SK-N-SH (cell line): ENCODE results near the gene RPH3AL. TPM values are rescaled to one million over a fixed set of nuclear protein-coding genes. Genes with fewer than 3 reads are reported as not detected.

Experiments
- CTCF ChIA-PET: fragments of 300-600, 350-600 bp; formaldehyde crosslinking; extraction: SDS; loops from one replicate; lab custom pipeline; 2021; lab: Yijun Ruan, JAX
- POLR2A ChIA-PET: fragments of 350-600 bp; sonication (Branson Sonifier 250); formaldehyde crosslinking; extraction: SDS; loops from one replicate; lab custom pipeline; 2020; ENCODE audit warnings: antibody characterized with exemption, inconsistent platforms; lab: Yijun Ruan, JAX
- DNase-seq: peaks from one replicate; pipeline ENCODE4 v3.0.0; 2012
- H2AFZ ChIP-seq: fragments of 200-600 bp; sonication (generic); 2 replicates; pipeline ENCODE4 v1.8.1; 2016; ENCODE audit warnings: antibody characterized with exemption, mild to moderate bottlenecking, low read depth
- H3F3A ChIP-seq: fragments of 200-600 bp; sonication (generic); replicated peaks from 2 replicates; pipeline ENCODE3; 2016; ENCODE audit warnings: antibody characterized with exemption, mild to moderate bottlenecking; ENCODE audit not compliant: insufficient read depth
- H3K27ac ChIP-seq, 2 experiments: fragments of 200-500 bp in 1 of 2; fragments of 200-600 bp in 1 of 2; sonication (Bioruptor generic) in 1 of 2; sonication (generic), shearing (Covaris generic) in 1 of 2; 2 replicates each; pipeline versions ENCODE4 v1.5.1 to v1.6.1; 2014 to 2016; ENCODE audit warnings: low read depth in 2 of 2, inconsistent platforms in 1 of 2, low read length in 1 of 2, mild to moderate bottlenecking in 1 of 2, mixed read lengths in 1 of 2
- H3K27me3 ChIP-seq: fragments of 200-600 bp; sonication (generic), shearing (Covaris generic); 2 replicates; pipeline ENCODE4 v1.6.1; 2016; ENCODE audit warnings: mixed run types; ENCODE audit not compliant: insufficient read depth
- H3K36me3 ChIP-seq, 2 experiments: fragments of 200-500 bp in 1 of 2; fragments of 200-600 bp in 1 of 2; sonication (Bioruptor generic) in 1 of 2; sonication (generic) in 1 of 2; replicated peaks in 1 of 2; 2 replicates each; pipeline versions ENCODE3 to v1.5.1; 2014 to 2016; ENCODE audit warnings: low read length in 1 of 2, mild to moderate bottlenecking in 1 of 2; ENCODE audit not compliant: insufficient read depth in 2 of 2, control insufficient read depth in 1 of 2
- H3K4me1 ChIP-seq, 2 experiments: fragments of 200-500 bp in 1 of 2; fragments of 200-600 bp in 1 of 2; sonication (Bioruptor generic) in 1 of 2; sonication (generic), shearing (Covaris generic) in 1 of 2; 2 replicates each; pipeline versions ENCODE4 v1.5.1 to v1.6.1; 2014 to 2016; ENCODE audit warnings: low read depth in 1 of 2, low read length in 1 of 2, mixed run types in 1 of 2; ENCODE audit not compliant: insufficient read depth in 2 of 2, control insufficient read depth in 1 of 2
- H3K4me2 ChIP-seq: fragments of 200-600 bp; sonication (generic), shearing (Covaris generic); 2 replicates; pipeline ENCODE4 v1.6.1; 2017; ENCODE audit warnings: mixed run types
- H3K4me3 ChIP-seq, 2 experiments: fragments of 200-500 bp in 1 of 2; fragments of 200-600 bp in 1 of 2; sonication (Bioruptor generic) in 1 of 2; sonication (generic), shearing (Covaris generic) in 1 of 2; 2 replicates each; pipeline versions ENCODE4 v1.5.1 to v1.8.1; 2014 to 2016; ENCODE audit warnings: low read depth in 2 of 2, inconsistent platforms in 1 of 2, low read length in 1 of 2, mild to moderate bottlenecking in 1 of 2, mixed read lengths in 1 of 2, moderate library complexity in 1 of 2
- H3K79me2 ChIP-seq: fragments of 200-600 bp; sonication (generic); 2 replicates; pipeline ENCODE4 v1.8.1; 2017; ENCODE audit warnings: mild to moderate bottlenecking; ENCODE audit not compliant: insufficient read depth
- H3K9ac ChIP-seq: fragments of 200-600 bp; sonication (generic); 2 replicates; pipeline ENCODE4 v1.6.1; 2017; ENCODE audit warnings: mixed run types
- H3K9me2 ChIP-seq: fragments of 200-600 bp; sonication (generic); 2 replicates; pipeline ENCODE4 v1.6.1; 2017; ENCODE audit warnings: mixed run types
- H3K9me3 ChIP-seq: fragments of 200-600 bp; sonication (generic); 2 replicates; pipeline ENCODE4 v1.6.1; 2017; ENCODE audit warnings: mixed run types, mild to moderate bottlenecking, moderate library complexity
- H4K20me1 ChIP-seq: fragments of 200-600 bp; sonication (generic); 2 replicates; pipeline ENCODE4 v1.6.1; 2017; ENCODE audit warnings: mild to moderate bottlenecking, mixed run types; ENCODE audit not compliant: insufficient read depth
- CHD2 ChIP-seq: fragments of 150-350 bp; IDR thresholded peaks from 2 replicates; pipeline ENCODE4 v1.6.1; 2018; ENCODE audit warnings: low read length; ENCODE audit not compliant: partially characterized antibody
- ELF1 ChIP-seq: IDR thresholded peaks from 2 replicates; pipeline ENCODE4 v1.4.0; 2012
- EP300 ChIP-seq, 2 experiments: IDR thresholded peaks; 2 replicates each; pipeline versions ENCODE4 v1.4.0 to v1.6.1; 2012; ENCODE audit warnings: borderline replicate concordance in 1 of 2, low read depth in 1 of 2, low read length in 1 of 2
- FOSL2 ChIP-seq: IDR thresholded peaks from 2 replicates; pipeline ENCODE4 v1.4.0; 2012; ENCODE audit warnings: low read depth, mild to moderate bottlenecking, moderate library complexity, borderline replicate concordance
- FOXM1 ChIP-seq: IDR thresholded peaks from 2 replicates; pipeline ENCODE4 v1.4.0; 2012; ENCODE audit warnings: low read depth, mild to moderate bottlenecking
- GATA2 ChIP-seq: sonication (generic); formaldehyde crosslinking; IDR thresholded peaks from 2 replicates; pipeline ENCODE4 v1.5.0; 2020; ENCODE audit warnings: mild to moderate bottlenecking, missing genetic modification reagents
- JUND ChIP-seq: IDR thresholded peaks from 2 replicates; pipeline ENCODE4 v1.4.0; 2012
- MEF2A ChIP-seq: IDR thresholded peaks from 2 replicates; pipeline ENCODE4 v1.4.0; 2012; ENCODE audit warnings: low read depth, borderline replicate concordance
- NFIC ChIP-seq: IDR thresholded peaks from 2 replicates; pipeline ENCODE4 v1.4.0; 2012; ENCODE audit warnings: borderline replicate concordance
- RAD21 ChIP-seq: IDR thresholded peaks from 2 replicates; pipeline ENCODE4 v1.6.1; 2012; ENCODE audit warnings: mild to moderate bottlenecking, low read length
- RCOR1 ChIP-seq: fragments of 150-350 bp; IDR thresholded peaks from 2 replicates; pipeline ENCODE4 v1.6.1; 2017; ENCODE audit warnings: antibody characterized with exemption, low read length
- RXRA ChIP-seq: IDR thresholded peaks from 2 replicates; pipeline ENCODE4 v1.4.0; 2012; ENCODE audit warnings: low read depth, mild to moderate bottlenecking, borderline replicate concordance
- SIN3A ChIP-seq: IDR thresholded peaks from 2 replicates; pipeline ENCODE4 v1.6.1; 2012; ENCODE audit warnings: low read depth, mild to moderate bottlenecking, low read length, moderate library complexity, borderline replicate concordance
- SMC3 ChIP-seq: IDR thresholded peaks from 2 replicates; pipeline ENCODE4 v1.6.1; 2012; ENCODE audit warnings: low read depth, low read length, improper control_type of control experiment
- TAF1 ChIP-seq: IDR thresholded peaks from 2 replicates; pipeline ENCODE4 v1.6.1; 2012; ENCODE audit warnings: low read depth, mild to moderate bottlenecking, low read length, moderate library complexity, borderline replicate concordance
- YY1 ChIP-seq: IDR thresholded peaks from 2 replicates; pipeline ENCODE4 v1.4.0; 2012; ENCODE audit warnings: low read depth, mild to moderate bottlenecking
- WGBS: methylation state at CpG from one replicate; pipeline ENCODE4 v1.1.6; 2017; ENCODE audit warnings: low lambda C conversion rate; 5-methylcytosine and 5-hydroxymethylcytosine counted together
- polyA plus RNA-seq, 3 experiments: library from polyadenylated mRNA; depleted of rRNA; stranded (reverse); fragments of >200 nt; gene quantifications; 2 replicates each; pipeline ENCODE4 v1.2.3, GENCODE V29; 2012
- TF ChIP-seq, protein P1 (sequence below): IDR thresholded peaks from 2 replicates; pipeline ENCODE4 v1.4.0; 2012; ENCODE audit warnings: low read depth, borderline replicate concordance
- TF ChIP-seq, protein P2 (sequence below): IDR thresholded peaks from 2 replicates; pipeline ENCODE4 v1.6.1; 2012; ENCODE audit warnings: mild to moderate bottlenecking, low read depth, low read length, moderate library complexity
- TF ChIP-seq, protein P3 (sequence below): fragments of 150-350 bp; IDR thresholded peaks from 2 replicates; pipeline ENCODE4 v1.6.1; 2017; ENCODE audit warnings: antibody characterized with exemption, low read length, low read depth, borderline replicate concordance

Gene RPH3AL
- polyA plus RNA-seq, 1 of the 3 experiments (the other 2 are of a cell fraction): 2.9 TPM

DNA sequence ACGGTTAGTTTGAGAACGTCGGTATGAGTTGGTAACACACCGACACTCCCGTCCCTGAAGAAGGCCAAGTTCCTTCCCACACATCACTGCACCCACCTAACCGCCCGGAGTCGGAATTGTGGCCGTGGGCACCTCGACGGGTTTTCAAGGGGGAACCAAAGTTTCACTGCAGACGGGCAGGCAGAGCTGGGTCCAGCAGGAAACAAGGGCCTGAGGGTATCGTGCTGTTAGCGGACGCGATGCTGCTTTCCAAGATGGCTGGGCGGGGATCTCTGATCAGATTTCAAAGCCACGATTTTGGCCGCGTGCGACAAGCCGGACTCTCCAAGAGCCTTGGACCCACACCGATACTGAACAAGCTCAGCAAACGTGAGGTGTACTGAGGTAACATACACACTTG is 88.8 kb downstream of the RPH3AL start:
- H3K36me3 ChIP-seq: no peaks in the 10 kb centered on the region
- H3K4me2 ChIP-seq: no peak overlapping the region
- TF ChIP-seq FOSL2 (no peak), YY1 (no peak), NFIC (no peak), RXRA (no peak)
- TF ChIP-seq, protein P1, sequence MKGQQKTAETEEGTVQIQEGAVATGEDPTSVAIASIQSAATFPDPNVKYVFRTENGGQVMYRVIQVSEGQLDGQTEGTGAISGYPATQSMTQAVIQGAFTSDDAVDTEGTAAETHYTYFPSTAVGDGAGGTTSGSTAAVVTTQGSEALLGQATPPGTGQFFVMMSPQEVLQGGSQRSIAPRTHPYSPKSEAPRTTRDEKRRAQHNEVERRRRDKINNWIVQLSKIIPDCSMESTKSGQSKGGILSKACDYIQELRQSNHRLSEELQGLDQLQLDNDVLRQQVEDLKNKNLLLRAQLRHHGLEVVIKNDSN: no peak
- TF ChIP-seq, all 33 proteins: peak for 0
- Histone ChIP-seq H3K27ac (no peak overlapping the region), H2AFZ (no peak overlapping the region), H4K20me1 (no peaks in the 10 kb centered on the region), H3K27me3 (no peaks in the 10 kb centered on the region), H3K9me3 (no peaks in the 10 kb centered on the region), H3K4me1 (peaks cover 0 to 18% of the 10 kb centered on the region in 2 experiments; a peak in 1 of 4 replicates), H3K79me2 (no peaks in the 10 kb centered on the region), H3K4me3 (no peak overlapping the region; a peak in 1 of 4 replicates), H3K9ac (no peak overlapping the region), H3F3A (no peaks in the 10 kb centered on the region), H3K9me2 (no peaks in the 10 kb centered on the region)
- CTCF ChIA-PET: interaction anchor here (1.0 kb wide), 1 partner anchor 46 kb away, joined by 3 read pairs; no protein-coding TSS in a partner anchor
- WGBS: 81% methylated on average over 24 of the region's 24 CpGs
- POLR2A ChIA-PET: no interaction called here
- DNase-seq: no peak

- Histone ChIP-seq H3K4me3 (no peak overlapping the region), H3K36me3 (no peaks in the 10 kb centered on the region), H4K20me1 (no peaks in the 10 kb centered on the region), H3K27ac (no peak overlapping the region), H3K79me2 (no peaks in the 10 kb centered on the region), H3K9ac (no peak overlapping the region), H2AFZ (no peak overlapping the region), H3K9me3 (no peaks in the 10 kb centered on the region), H3K9me2 (no peaks in the 10 kb centered on the region), H3F3A (no peaks in the 10 kb centered on the region), H3K27me3 (no peaks in the 10 kb centered on the region), H3K4me2 (no peak overlapping the region), H3K4me1 (peaks cover 0 to 18% of the 10 kb centered on the region in 2 experiments; a peak in 1 of 4 replicates)
- TF ChIP-seq RXRA (no peak), MEF2A (no peak), SMC3 (no peak), GATA2 (CRISPR knock-in tag) (no peak), TAF1 (no peak), RCOR1 (no peak), EP300 (IDR thresholded peaks at IDR 0.05; ENCODE audit: borderline replicate concordance in 1 of 2, low read depth in 1 of 2, low read length in 1 of 2) (no peak), JUND (no peak), ELF1 (no peak), CHD2 (no peak), FOXM1 (no peak), SIN3A (no peak), RAD21 (no peak)
- TF ChIP-seq, protein P2, sequence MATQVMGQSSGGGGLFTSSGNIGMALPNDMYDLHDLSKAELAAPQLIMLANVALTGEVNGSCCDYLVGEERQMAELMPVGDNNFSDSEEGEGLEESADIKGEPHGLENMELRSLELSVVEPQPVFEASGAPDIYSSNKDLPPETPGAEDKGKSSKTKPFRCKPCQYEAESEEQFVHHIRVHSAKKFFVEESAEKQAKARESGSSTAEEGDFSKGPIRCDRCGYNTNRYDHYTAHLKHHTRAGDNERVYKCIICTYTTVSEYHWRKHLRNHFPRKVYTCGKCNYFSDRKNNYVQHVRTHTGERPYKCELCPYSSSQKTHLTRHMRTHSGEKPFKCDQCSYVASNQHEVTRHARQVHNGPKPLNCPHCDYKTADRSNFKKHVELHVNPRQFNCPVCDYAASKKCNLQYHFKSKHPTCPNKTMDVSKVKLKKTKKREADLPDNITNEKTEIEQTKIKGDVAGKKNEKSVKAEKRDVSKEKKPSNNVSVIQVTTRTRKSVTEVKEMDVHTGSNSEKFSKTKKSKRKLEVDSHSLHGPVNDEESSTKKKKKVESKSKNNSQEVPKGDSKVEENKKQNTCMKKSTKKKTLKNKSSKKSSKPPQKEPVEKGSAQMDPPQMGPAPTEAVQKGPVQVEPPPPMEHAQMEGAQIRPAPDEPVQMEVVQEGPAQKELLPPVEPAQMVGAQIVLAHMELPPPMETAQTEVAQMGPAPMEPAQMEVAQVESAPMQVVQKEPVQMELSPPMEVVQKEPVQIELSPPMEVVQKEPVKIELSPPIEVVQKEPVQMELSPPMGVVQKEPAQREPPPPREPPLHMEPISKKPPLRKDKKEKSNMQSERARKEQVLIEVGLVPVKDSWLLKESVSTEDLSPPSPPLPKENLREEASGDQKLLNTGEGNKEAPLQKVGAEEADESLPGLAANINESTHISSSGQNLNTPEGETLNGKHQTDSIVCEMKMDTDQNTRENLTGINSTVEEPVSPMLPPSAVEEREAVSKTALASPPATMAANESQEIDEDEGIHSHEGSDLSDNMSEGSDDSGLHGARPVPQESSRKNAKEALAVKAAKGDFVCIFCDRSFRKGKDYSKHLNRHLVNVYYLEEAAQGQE: no peak
- TF ChIP-seq, protein P3, sequence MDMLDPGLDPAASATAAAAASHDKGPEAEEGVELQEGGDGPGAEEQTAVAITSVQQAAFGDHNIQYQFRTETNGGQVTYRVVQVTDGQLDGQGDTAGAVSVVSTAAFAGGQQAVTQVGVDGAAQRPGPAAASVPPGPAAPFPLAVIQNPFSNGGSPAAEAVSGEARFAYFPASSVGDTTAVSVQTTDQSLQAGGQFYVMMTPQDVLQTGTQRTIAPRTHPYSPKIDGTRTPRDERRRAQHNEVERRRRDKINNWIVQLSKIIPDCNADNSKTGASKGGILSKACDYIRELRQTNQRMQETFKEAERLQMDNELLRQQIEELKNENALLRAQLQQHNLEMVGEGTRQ: no peak
- ChIA-PET POLR2A (no interaction called here), CTCF (interaction anchor here (1.0 kb wide), 1 partner anchor 47 kb away, joined by 3 read pairs; no protein-coding TSS in a partner anchor)
- 90% methylated on average over 18 of the region's 18 CpGs for WGBS
- no peak for DNase-seq
Measured at GRCh38 chr17:263271-263670, 89.3 kb downstream of the RPH3AL start.
